ENCODE results near the gene TIGD7. TPM values are rescaled to one million over a fixed set of nuclear protein-coding genes. Genes with fewer than 3 reads are reported as not detected.

The TIGD7 gene
- total and polyA plus RNA-seq, 8 donors = 3.4 to 14.8 (median 11.6) TPM

- H3K27ac ChIP-seq = no peak overlapping the region
- ATAC-seq (no peak), DNase-seq (no peak)
- no peaks in the 10 kb centered on the region for H3K27me3 ChIP-seq
- intact Hi-C loops (cut with DNase I) = no loop called here
- H3K4me1 ChIP-seq = no peaks in the 10 kb centered on the region
- no peak overlapping the region for H3K4me3 ChIP-seq
- peaks cover 0 to 67% of the 10 kb centered on the region in 2 donors for H3K36me3 ChIP-seq
- H3K9me3 ChIP-seq = peaks cover 23 to 100% of the 10 kb centered on the region in 2 donors
- TF ChIP-seq CTCF (IDR thresholded peaks at IDR 0.05) = no peak
These were observed 12.2 kb upstream of the TIGD7 start for GRCh38 chr16:3317315-3317999.

DNA sequence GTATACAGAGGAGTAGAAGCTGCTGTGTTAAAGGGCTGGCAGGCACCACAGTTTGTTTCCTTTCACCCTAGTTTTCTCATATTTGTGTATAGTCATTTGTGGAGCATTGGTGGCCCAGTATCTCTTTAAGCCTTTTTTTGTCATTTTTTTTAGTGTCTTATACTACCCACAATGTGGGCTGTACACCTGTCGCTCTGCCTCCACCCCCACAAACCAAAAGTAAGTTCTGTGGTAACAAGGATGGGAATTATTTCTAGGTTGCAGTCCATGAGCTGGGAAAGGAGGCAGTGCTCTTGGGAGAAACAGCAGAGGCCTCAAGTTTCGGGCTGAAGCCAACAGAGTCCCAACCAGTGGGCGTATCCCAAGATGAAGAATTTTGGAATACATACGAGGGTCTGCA is 6.3 kb upstream of the TIGD7 start:
- DNase-seq (no peak), ATAC-seq (no peak)
- intact Hi-C loops (cut with DNase I) = no loop called here
- H3K27ac ChIP-seq = no peak overlapping the region
- no peak overlapping the region for H3K4me3 ChIP-seq
- peaks cover 0 to under 1% of the 10 kb centered on the region in 2 donors for H3K4me1 ChIP-seq
- TF ChIP-seq CTCF (IDR thresholded peaks at IDR 0.05) = no peak
- peaks cover 14 to 100% of the 10 kb centered on the region in 2 donors for H3K9me3 ChIP-seq
- peaks cover 2 to 89% of the 10 kb centered on the region in 2 donors for H3K36me3 ChIP-seq
- H3K27me3 ChIP-seq = no peaks in the 10 kb centered on the region

DNA sequence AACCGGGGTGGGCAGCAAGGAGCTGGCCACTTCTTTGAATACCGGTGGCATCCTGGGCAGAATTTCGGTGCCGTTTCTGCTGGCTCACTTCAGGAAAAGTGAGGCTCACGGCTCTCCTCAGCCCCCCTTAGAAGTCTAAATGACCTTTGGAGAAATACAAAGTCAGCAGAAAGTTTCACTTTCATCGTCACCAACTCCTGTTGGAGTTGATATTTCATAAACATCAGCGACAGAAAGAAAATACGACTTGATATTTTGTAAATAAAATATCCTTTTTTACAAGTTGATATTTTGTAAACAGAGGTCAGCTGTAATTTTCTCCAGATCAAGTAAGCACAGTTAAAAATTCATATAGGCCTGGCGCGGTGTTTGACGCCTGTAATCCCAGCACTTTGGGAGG is 848 bp upstream of the TIGD7 start:
- no peaks in the 10 kb centered on the region for H3K27me3 ChIP-seq
- no peak for TF ChIP-seq CTCF (IDR thresholded peaks at IDR 0.05)
- no peak for ATAC-seq
- peak overlapping the region; percentile 75 to 96 for H3K4me3 ChIP-seq
- peaks cover 2 to 54% of the 10 kb centered on the region in 2 donors for H3K36me3 ChIP-seq
- H3K4me1 ChIP-seq = peaks cover 0 to 14% of the 10 kb centered on the region in 2 donors
- DNase-seq = peak in 1 of 4 donors; percentile 8
- H3K27ac ChIP-seq = peak overlapping the region; percentile 94
- H3K9me3 ChIP-seq = peaks cover 4 to 82% of the 10 kb centered on the region in 2 donors
- intact Hi-C loops (cut with DNase I) = no loop called here

GRCh38 chr16:3304370-3304769 is 860 bp downstream of the TIGD7 start:
- DNase-seq (no peak), ATAC-seq (no peak)
- intact Hi-C loops (cut with DNase I) = no loop called here
- peak overlapping the region in 1 of 2 donors; percentile 94 for H3K27ac ChIP-seq
- H3K36me3 ChIP-seq = peaks cover 2 to 52% of the 10 kb centered on the region in 2 donors
- peak overlapping the region; percentile 75 to 96 for H3K4me3 ChIP-seq
- peaks cover 0 to 14% of the 10 kb centered on the region in 2 donors for H3K4me1 ChIP-seq
- H3K27me3 ChIP-seq = no peaks in the 10 kb centered on the region
- H3K9me3 ChIP-seq = peaks cover 4 to 82% of the 10 kb centered on the region in 2 donors
- TF ChIP-seq CTCF (IDR thresholded peaks at IDR 0.05) = no peak

DNA sequence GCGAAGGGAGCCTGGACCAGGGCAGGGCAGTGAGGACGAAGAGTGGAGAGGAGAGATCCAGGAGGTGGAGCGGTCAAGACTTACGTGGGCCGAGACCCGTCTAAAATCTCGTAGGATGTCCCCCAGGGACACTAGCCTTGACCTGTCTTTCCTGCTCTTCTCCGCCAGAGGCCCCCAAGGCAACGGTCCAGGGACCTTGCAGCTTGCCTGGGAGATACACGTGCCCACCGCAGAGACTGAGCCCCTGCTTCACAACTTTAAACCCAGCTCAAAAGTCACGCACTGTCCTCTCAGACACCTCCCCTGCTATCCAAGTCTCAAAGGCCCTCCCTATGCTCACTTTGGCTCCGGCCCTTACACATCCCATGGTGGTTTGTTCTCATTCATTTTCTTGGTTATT is 9.4 kb downstream of the TIGD7 start:
- no peaks in the 10 kb centered on the region for H3K27me3 ChIP-seq
- H3K4me1 ChIP-seq = no peaks in the 10 kb centered on the region
- peaks cover 0 to 100% of the 10 kb centered on the region in 2 donors for H3K9me3 ChIP-seq
- intact Hi-C loops (cut with DNase I) = no loop called here
- ATAC-seq (no peak), DNase-seq (no peak)
- H3K36me3 ChIP-seq = peaks cover 0 to 70% of the 10 kb centered on the region in 2 donors
- no peak overlapping the region for H3K27ac ChIP-seq
- no peak overlapping the region for H3K4me3 ChIP-seq
- TF ChIP-seq CTCF (IDR thresholded peaks at IDR 0.05) = no peak
